HepG2 (cell line): ENCODE data around the gene ITCH. TPM values are rescaled to one million over a fixed set of nuclear protein-coding genes. Genes with fewer than 3 reads are reported as not detected.

Experiments used
- TFAP4 ChIP-seq: sonication (generic); IDR thresholded peaks from 2 replicates; pipeline ENCODE4 v1.6.1; 2016; ENCODE audit warnings: low read depth, borderline replicate concordance
- USF2 ChIP-seq, 2 experiments: sonication (generic) in 1 of 2; formaldehyde crosslinking in 1 of 2; IDR thresholded peaks; 2 replicates each; pipeline versions ENCODE4 v1.5.1 to v1.6.1; 2011 to 2020; ENCODE audit warnings: borderline replicate concordance in 1 of 2, low read depth in 1 of 2, low read length in 1 of 2, mild to moderate bottlenecking in 1 of 2, missing genetic modification reagents in 1 of 2, moderate library complexity in 1 of 2
- ZFP91 ChIP-seq: sonication (generic); formaldehyde crosslinking; IDR thresholded peaks from 2 replicates; pipeline ENCODE4 v1.9.0; 2022; ENCODE audit warnings: missing genetic modification reagents, mild to moderate bottlenecking, borderline replicate concordance
- ZNF326 ChIP-seq: sonication (generic); formaldehyde crosslinking; IDR thresholded peaks from 2 replicates; pipeline ENCODE4 v1.4.0; 2020; ENCODE audit warnings: missing genetic modification reagents, borderline replicate concordance
- ZNF34 ChIP-seq: sonication (generic); formaldehyde crosslinking; IDR thresholded peaks from 2 replicates; pipeline ENCODE4 v1.4.0; 2020; ENCODE audit warnings: mild to moderate bottlenecking, missing genetic modification reagents, borderline replicate concordance
- ZNF503 ChIP-seq: sonication (generic); formaldehyde crosslinking; IDR thresholded peaks from 2 replicates; pipeline ENCODE4 v1.4.0; 2020; ENCODE audit warnings: missing genetic modification reagents
- ZNF639 ChIP-seq: conservative IDR thresholded peaks from 2 replicates; pipeline ENCODE4 v1.6.1; 2018; ENCODE audit warnings: missing genetic modification reagents
- ZNF644 ChIP-seq: IDR thresholded peaks from 2 replicates; pipeline ENCODE4 v1.6.1; 2016; ENCODE audit warnings: low read depth
- ZNF646 ChIP-seq: sonication (generic); formaldehyde crosslinking; IDR thresholded peaks from 2 replicates; pipeline ENCODE4 v1.9.0; 2021; ENCODE audit warnings: mild to moderate bottlenecking, missing genetic modification reagents
- ZSCAN12 ChIP-seq: sonication (generic); formaldehyde crosslinking; IDR thresholded peaks from 2 replicates; pipeline ENCODE4 v1.9.0; 2021; ENCODE audit warnings: mild to moderate bottlenecking, missing genetic modification reagents
- ZSCAN20 ChIP-seq: sonication (generic); formaldehyde crosslinking; IDR thresholded peaks from 2 replicates; pipeline ENCODE4 v1.4.0; 2020; ENCODE audit warnings: missing genetic modification reagents, mild to moderate bottlenecking, borderline replicate concordance
- polyA plus RNA-seq, 8 experiments: library from polyadenylated mRNA; depleted of rRNA in 3 of 8; stranded (reverse) in 7 of 8; unstranded in 1 of 8; fragments of >200 nt; fragmentation: Illumina TruSeq in 4 of 8; extraction: Trizol in 4 of 8; gene quantifications; 2 replicates each; pipeline versions ENCODE4 v1.2.1 to v1.2.3, GENCODE V29; 2011 to 2016; ENCODE audit warnings: low read depth in 4 of 8, missing spikeins in 1 of 8, mixed read lengths in 1 of 8; ENCODE audit not compliant: insufficient read depth in 1 of 8
- total RNA-seq, 5 experiments: library from RNA; depleted of rRNA; stranded (reverse); fragments of >200 nt; fragmentation: Illumina TruSeq; extraction: Trizol; gene quantifications; 2 replicates each; pipeline ENCODE4 v1.2.3, GENCODE V29; 2016; ENCODE audit warnings: low read depth in 1 of 5

The ITCH gene
- total and polyA plus RNA-seq, 2 of the 13 experiments (the other 11 are each of a cell fraction or from before 2014, with no cell fraction given): 20.5 to 112 TPM

GRCh38 chr20:34516247-34517113, 153.4 kb downstream of the ITCH start, which contains the start of gene DYNLRB1 (continued):
- TF ChIP-seq ZNF503 (CRISPR knock-in tag) (peak; percentile 73), ZSCAN20 (peak; percentile 80; the same call in 1 of the 2 replicates), ZNF644 (CRISPR knock-in tag) (no peak), ZNF639 (CRISPR knock-in tag) (peak; percentile 95), TFAP4 (peak; percentile 39), ZNF326 (no peak), ZNF34 (CRISPR knock-in tag) (no peak), ZFP91 (CRISPR knock-in tag) (peak; percentile 93; the same call in 1 of the 2 replicates), USF2 (IDR thresholded peaks at IDR 0.05; ENCODE audit: low read depth, low read length) (no peak), USF2 (CRISPR knock-in tag; IDR thresholded peaks at IDR 0.05; ENCODE audit: borderline replicate concordance) (no peak), ZSCAN12 (CRISPR knock-in tag) (0 out of 2 replicates have a peak, but pooled peaks have one; percentile 14), ZNF646 (CRISPR knock-in tag) (no peak)
